ENCODE results near the gene BGN. TPM values are rescaled to one million over a fixed set of nuclear protein-coding genes. Genes with fewer than 3 reads are reported as not detected.
A peak's percentile ranks its signal among the peaks of the same experiment; 100 is the strongest.

The BGN gene
- 2.0 and 2.3 TPM in 2 replicates for total RNA-seq (2014; rRNA removed; shearing (Covaris generic))
- polyA plus RNA-seq (2014; cell fraction: nucleus; rRNA removed), result 0.07 and 3.6 TPM in 2 replicates

DNA sequence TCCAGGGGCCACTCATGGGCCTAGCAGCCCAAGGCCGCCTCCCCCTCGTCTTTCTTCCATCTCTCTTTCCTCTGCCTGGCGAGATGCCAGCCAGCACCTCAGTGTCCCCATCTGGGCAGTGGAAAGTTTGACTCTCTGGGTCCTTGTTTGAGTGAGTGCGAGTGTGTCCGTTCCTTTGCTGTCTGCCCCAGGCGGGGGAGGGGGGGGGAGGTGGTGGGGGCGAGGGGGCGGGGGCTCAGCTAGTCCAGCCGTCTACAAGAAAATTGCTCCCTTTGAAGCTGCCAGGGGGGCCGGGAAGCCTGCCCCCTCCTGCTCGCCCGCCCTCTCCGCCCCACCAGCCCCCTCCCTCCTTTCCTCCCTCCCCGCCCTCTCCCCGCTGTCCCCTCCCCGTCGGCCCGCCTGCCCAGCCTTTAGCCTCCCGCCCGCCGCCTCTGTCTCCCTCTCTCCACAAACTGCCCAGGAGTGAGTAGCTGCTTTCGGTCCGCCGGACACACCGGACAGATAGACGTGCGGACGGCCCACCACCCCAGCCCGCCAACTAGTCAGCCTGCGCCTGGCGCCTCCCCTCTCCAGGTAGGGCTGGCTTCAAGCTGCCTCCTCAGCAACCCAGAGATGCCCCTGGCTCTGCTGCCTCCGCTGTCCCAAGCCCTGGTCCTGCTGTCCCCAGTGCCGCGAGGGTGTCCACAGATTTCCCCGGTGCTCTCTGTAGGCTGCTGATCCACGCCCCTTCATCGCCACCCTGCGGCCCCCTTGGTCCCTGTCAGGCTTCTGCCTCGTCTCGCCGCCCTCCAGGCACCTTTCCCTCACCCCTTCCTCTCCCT lies at the start of gene BGN:
Gene BGN, plus strand, starts transcription at position 440 of the 821 bp plus-strand sequence. CDS start 9,652 bp downstream, outside the sequence.
- DNase-seq (ENCODE audit: extremely low read depth, low read depth), result peak; percentile 23

DNA sequence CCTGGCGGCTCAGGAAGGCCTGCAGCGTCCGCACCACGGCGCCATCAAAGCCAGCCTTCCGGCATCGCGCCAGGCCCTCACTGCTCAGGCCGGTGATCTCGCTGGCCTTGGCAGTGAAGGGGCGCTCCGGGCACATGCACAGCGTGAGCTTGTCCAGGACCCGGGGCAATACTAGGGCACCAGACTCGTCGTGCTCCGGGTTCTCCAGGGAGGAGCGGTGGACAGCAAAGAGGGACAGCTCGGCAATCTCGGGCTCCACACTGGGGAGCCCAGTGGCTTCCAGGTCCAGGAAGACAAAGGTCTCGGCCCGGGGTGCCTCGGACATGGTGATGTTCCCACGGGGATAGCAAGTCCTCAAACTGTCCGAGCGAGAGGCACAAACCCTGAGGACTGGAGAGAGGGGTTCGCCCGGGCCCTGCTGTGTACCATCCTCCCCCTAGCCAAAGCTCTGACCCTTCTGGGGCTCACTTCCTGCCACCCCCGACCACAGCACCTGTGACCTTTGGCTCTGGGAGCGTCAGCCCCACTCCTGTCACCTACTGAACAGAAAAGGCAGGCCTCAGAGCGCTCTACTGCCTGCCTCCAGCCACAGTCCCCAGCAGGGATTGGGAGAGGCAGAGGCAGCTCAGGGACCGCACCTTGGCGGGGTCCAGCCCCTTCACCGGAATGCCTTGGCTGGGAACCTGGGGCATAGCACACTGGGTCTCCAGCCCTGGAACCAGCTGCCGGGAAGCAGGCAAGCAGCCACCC lies 49.5 kb upstream of the BGN start:
- DNase-seq (ENCODE audit: extremely low read depth, low read depth), result no peak

DNA sequence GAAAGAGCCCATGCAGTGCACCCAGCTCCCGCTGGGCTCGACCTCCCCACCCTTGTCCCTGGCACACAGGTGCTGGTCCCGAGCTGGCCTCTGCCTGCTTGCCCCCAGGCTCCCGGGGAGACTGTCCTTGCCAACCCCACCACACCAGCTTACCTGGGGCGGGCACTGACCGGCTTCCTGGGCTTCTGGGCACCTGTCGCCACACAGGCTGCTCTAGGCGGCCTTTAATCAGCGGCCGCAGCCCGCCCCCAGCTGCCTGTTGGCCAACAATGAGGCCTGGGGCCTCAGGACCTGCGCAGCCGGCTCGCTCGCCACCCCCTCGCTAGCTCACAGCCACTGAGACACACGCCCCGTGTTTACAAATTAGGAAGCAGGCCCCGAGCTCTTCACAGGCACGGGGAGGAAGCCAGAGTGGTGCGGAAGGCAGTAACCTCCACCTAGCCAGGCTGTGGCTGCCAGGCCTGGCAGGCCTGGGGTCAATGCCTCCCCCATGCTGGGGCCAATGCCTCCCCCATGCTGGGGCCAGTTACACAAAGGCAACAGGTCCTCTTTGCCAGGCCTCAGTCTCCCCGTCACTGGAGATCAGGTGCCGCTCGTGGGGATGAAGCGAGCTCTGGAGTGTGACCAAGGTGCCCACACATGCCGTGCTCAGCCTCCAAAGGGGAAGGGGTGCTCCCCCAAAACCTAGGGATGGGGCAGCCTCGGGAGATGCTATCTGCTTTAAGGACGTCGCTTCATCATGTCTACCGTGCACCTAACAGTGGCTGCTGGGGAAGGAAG lies 48.7 kb upstream of the BGN start, which contains the start of gene TREX2:
Gene TREX2, minus strand, starts transcription at position 201 of the 780 bp plus-strand sequence. CDS start 626 bp downstream, outside the sequence.
- no peak for DNase-seq (ENCODE audit: extremely low read depth, low read depth)

DNA sequence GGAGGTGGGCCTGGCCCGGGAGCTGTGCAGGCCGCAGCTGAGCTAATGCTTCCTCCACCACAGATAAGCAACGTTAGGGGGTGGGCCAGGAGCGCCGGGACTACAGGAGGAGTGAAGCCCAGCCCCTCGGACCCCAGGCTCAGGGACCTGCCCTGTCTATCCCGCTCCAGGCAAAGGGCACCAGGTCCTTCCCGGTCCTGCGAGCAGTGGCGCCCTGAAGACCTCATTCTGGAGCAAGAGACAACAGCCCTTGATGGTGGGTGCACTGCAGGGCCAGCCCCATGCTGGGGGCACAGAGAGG lies 48.2 kb upstream of the BGN start:
- DNase-seq (ENCODE audit: extremely low read depth, low read depth), result no peak

DNA sequence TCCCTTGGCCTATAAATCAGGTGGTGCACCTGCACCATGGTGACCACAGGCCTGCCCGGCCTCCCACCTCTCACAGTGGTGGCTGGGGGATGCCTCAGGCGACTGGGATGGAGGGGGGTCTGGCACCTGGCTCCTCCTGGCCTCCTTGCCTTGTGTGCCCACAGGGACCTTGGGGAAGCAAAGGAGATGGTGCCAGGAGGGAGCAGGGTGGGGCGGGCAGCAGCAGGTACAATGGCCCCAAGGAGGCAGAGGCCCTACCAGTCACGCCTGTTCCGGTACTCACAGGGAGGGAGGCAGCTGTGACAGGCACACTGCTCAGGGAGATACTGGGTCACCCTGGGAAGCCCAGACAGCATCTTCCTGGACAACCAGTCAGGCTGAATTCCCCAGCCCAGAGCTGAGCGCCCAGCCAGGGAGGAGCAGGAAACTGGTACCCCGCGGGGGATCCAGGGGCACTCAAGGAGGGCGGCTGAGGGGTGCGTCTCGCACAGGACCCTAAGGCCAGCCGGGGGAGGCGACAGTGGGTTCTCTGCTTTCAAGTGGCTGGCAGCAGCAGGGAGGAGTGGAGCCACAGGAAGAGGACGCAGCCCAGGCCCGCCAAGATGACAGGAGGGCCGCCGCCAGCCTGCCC lies 47.7 kb upstream of the BGN start:
- no peak for DNase-seq (ENCODE audit: extremely low read depth, low read depth)

DNA sequence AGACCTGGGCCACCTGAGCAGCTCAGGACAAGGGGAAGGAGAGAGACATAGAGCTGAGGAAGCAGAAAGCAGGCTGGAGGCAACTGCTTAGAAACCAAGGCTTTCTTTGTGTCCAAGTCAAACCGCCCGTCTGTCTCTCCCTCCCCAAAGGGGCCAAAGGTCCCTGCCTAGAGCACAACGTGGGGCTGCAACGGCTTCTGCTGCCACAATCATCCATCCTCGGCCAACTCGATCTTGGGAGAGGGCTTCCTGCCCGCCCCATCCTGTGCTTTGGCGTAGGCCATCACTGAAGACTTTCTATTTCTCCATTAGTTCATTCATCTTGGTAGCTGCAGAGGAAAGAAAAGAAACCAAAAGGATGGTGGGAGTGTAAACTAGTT lies 47.2 kb upstream of the BGN start:
- DNase-seq (ENCODE audit: extremely low read depth, low read depth), result no peak

DNA sequence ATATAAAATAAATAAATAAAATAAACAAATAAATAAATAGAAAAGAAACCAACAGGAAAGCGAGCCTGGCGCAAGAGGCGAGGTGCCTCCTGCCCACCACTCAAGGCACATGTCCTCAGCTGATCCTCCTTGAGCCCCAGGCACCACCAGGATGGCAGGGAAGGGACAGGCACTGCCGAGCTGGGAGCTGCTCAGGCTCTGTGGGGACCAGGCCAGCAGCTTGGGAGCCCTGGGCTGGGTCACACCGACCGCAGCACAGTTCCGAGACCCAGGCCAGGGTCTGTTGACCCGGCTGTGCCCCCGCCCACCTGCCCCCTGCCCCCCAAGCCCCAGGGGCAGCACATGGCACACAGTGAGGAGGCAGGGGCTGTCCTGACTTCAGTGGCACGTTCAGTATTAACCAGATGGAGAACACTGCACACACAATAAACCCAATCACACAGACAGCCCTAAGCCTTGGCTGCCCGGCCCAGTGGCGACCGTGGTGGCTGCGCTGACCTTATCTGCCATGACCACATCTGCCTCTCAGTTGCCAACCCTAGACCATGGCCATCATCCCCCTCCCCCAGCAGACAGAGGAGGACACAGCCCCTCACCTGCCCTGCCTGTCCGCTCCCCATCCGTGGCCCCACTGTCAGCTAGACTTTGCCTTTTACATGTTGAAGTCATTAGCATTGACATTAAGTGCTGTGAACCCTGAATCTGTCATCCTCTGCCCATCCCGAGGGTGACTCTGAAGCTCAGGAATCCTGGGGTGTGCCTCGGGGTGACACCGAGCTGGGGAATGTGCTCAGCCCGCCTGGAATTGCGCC lies 46.0 kb upstream of the BGN start:
- no peak for DNase-seq (ENCODE audit: extremely low read depth, low read depth)

DNA sequence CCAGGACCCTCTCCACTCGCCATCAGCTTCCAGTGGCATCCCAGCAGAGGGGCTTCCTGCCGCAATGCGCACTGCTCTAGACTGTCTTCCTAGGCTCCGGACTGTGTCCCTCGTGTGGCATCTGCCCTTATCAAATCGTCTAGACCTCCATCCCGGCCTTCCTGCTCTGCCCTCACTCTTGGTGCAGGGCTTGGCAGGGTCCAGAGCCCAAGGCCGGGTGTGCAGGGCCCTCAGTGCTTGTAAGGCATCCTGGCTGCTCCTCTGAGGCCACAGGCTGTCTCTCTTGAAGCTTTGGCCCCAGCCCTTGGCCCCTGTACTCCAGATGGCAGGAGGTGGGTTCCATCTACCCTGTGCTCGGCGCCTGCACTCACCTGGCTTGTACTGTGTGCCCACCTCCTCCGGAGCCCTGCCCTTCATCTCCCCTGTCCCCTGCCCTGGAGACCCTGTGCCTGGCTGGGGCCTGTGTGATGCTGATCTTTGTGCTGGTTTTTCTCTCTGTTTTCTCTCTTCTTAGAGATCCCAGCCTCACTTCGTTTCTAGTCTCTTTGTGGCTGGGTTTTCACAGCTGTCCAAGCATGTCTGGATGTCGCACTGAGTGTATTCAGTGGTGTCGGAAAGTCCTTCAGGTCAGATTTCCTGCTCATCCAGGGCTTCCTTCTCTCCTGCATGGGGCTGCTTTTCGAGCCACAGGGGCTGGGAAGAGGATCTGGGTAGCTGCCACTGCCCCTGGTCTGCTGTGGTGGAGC lies 45.2 kb upstream of the BGN start:
- DNase-seq (ENCODE audit: extremely low read depth, low read depth), result no peak

DNA sequence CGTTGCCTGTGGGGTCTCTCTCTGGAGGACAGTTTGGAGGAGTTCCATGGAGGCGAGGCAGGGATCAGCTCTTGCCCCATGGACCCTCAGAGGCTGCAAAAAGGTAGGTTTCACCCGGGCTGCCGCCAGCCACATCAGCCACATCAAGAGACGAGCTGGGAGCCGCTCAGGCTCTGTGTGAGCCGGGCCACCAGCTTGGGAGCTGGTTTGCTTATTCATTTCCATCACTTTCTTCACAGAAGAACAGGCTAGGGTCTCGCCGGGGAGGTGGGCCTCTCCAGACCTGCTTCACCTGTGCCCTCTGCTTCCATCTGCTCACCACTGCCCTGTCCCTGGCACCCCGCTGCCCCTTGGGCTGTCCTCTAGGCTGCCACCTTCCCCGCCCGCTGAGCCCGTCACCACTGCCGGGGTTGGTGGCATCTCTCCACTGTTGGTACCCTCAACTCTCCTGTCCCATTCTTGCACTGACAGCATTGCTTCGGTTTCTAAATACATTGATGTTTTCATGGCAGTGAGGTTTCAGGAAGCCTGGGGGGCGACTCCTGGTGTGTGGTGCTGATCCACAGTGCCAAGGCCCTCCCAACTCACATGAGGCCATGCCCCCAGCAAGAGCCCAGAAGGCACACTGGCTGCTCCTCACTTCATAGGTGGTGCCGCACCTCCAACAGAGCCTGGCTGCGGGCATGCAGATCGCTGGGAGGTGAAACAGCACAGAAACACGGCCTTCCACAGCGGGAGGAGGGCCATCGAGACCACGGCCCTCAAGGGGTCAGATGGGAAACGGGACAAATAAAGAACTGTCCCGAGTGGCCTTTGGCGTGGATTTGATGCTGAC lies 44.4 kb upstream of the BGN start:
- no peak for DNase-seq (ENCODE audit: extremely low read depth, low read depth)

DNA sequence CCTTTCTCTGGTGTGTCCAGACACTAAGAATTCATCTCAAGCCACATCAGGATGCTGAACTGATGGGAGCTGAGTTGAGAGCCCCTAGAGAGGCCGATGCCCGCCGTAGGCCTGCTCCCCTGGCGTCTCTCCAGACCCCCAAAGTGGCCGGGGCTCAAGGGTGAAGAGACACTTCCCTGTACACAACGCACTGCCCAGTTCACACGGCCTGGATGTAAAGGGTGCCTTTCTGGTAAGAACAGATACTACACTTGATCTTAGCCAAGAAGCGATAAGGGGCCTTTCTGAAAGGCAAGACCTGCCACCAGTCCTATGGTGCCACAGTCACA lies 43.9 kb upstream of the BGN start:
- DNase-seq (ENCODE audit: extremely low read depth, low read depth), result no peak

DNA sequence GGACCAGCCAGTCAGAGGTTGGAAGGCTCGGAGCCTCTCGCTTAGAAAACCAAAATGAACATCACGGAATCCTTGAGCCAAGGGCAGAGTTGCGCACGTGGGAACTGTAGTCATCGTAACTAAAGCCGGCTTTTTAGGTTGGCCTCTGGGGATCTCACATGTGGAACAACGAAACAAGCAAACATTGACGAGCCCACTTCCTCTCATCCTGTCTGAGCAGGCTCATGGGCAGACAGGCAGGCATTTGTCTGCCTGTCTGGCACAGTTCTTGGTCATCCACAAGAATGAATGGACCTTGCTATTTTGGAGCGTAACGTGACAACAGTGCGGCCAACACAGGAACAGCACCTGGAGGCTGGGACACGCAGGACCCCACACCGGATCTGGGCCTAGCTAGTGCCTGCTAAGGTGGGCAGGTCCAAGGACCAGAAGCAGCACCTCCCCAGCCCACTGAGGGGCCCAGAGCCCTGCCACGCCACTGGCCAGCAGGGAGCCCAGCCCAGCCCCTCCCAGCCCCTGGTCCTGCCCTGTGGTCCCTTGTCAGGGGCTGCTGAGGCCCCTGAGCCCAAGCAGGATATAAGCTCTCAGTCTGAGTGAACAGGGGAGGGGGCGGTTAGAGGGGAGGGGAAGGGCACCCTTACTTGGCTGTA lies 39.8 kb upstream of the BGN start:
- DNase-seq (ENCODE audit: extremely low read depth, low read depth), result no peak

DNA sequence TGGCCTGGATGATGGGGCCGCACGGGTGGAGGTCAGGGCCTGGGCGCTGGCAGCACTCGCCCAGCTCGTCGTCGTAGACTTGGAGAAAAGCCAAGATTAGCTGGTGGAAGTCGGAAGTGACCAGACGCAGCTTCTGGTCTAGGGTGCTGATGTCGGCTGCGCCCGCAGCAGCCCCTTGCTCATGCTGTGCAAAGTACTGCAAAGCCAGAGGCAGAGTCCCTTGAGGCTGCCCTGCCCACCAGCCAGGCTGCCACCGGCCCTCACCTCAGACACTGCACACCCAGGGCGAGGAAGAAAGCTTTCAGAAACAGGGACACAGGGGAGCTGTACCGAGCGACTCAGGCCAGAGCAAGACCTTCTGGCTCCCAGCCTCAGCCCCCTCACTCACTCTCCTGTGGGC lies 39.2 kb upstream of the BGN start:
- DNase-seq (ENCODE audit: extremely low read depth, low read depth), result no peak

DNA sequence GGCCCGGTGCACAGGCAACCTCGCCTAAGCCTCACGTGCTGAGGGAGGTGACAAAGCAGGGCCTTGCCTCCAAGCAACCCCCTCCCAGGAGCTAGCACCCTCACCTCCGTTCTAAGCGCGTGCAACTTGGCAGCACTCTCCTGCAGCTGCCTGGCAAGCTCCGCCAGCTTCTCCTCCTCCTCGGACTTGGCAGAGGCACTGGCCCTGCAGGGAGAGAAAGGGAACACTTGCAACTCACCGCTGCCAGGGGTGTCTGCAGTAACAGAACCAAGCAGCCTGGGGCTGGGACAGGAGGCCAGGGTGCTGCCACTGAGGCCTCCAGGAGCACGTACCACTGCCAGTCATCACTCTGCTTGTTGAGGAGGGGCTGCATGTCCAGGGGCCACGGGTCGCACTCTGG lies 38.6 kb upstream of the BGN start:
- DNase-seq (ENCODE audit: extremely low read depth, low read depth), result no peak

DNA sequence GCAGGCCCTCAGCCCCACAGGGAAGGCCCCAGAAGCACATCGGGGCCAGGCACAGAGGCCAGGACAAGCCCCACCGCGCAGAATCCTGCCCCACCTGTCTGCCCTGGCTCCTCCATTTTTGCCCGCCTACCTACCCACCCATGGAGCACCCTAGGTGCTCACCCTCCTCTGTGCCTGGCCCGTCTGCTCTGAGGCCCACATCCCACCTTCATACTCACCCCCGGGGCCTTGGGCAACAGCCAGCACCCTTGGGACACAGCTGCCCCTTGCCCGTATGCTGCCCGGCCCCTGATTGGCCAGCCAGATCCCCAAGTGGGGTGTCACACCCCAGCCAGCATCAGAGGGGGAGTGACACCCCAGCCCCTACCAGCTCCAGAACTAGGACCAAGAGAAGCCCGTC lies 38.1 kb upstream of the BGN start:
- DNase-seq (ENCODE audit: extremely low read depth, low read depth), result no peak

DNA sequence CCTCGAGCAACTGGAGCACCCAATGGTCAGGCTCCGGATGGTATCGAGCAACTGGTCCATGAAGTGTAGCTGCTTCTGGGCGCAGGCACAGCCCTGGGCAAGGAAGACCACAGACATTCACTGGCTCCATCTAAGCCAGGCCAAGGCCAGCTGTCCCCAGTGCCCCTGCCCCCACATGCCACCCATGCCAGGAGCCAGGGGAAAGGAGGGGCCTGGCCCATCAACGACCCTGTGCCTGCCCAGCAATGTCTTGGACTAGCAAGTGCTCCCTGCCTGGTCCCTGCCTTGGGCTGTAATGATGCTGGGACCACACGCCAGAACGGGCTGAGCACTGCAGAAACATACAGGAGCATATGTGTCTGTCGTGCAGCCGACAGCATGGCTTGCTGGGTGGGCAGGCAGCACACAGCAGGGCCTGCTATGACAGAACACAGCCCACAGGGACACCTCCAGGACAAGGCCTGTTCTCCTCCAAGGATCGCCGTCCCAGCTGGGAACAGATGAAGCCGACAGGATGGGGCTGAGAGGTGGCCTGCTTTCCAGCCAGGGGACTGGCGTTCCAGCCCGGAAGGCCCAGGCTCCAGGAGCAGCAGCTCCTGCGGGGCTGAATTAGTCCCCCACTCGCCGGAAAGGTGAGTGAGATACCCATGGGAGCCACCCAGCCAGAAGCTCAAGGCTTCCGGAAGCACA lies 37.5 kb upstream of the BGN start:
- DNase-seq (ENCODE audit: extremely low read depth, low read depth), result no peak

DNA sequence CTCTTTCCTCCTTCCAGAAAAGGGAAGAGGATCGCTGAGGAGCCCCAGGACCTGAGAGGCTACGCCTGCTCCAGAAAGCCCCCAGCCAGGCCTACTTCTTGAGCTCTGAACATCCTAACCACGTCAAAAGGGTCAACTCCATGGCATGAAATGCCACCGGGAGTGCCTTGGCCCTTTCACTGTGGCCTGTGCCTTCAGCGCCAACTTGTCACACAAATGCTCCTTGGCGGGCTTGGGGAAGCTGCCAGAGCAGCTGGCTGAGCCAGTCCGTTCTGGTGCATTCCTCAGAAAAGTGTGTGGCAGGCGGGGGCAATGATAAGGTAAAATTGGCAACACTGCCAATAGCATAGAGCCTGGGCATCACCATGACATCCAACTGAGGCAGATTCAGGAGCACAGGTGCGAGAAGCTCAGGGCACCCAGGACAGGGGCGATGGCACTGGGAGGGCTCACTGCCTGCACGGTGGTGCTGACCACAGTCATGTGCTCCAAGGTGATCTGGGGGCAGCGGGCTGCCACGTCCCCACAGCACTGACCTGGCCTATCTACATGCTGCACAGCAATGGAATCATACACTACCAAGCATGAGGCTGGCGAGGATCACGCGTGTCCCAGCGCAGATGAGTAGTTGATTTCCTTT lies 36.8 kb upstream of the BGN start:
- DNase-seq (ENCODE audit: extremely low read depth, low read depth), result no peak

DNA sequence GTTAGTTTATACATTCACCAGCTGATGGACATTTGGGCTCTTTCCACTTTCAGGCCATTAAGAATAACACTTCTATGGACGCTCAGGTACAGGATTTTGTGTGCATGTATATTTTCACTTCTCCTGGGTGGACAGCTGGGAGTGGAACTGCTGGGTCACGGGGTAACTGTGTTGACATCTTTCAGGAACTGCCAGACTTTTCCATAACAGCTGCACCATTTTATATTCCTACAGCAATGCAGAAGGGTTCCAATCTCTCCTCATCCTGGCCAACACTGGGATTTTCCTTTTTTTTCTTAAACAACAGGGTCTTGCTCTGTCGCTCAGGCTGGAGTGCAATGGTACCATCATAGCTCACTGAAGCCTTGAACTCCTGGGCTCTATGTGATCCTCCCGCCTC lies 36.3 kb upstream of the BGN start:
- DNase-seq (ENCODE audit: extremely low read depth, low read depth), result no peak

Data from NCI-H460 (cell line).